Neuronal stem cell (in vitro differentiated cells): ENCODE results near the gene LCP1.

ENCODE experiments used
- DNase-seq: peaks from one replicate; pipeline ENCODE4 v3.0.0-alpha.2; 2013; ENCODE audit warnings: low spot score
- H2AFZ ChIP-seq: one replicate; pipeline ENCODE4 v1.6.1; 2013; ENCODE audit warnings: mild to moderate bottlenecking, low read length, inconsistent platforms
- H2AK5ac ChIP-seq: 2 replicates; pipeline ENCODE4 v1.6.1; 2013; ENCODE audit warnings: low read depth, mild to moderate bottlenecking, inconsistent platforms, low read length, moderate library complexity, mixed read lengths
- H2BK120ac ChIP-seq: 2 replicates; pipeline ENCODE4 v1.6.1; 2013; ENCODE audit warnings: low read depth, mild to moderate bottlenecking, inconsistent platforms, low read length, moderate library complexity, mixed read lengths
- H2BK12ac ChIP-seq: one replicate; pipeline ENCODE4 v1.6.1; 2013; ENCODE audit warnings: low read length, inconsistent platforms
- H2BK15ac ChIP-seq: 2 replicates; pipeline ENCODE4 v1.6.1; 2013; ENCODE audit warnings: mild to moderate bottlenecking, low read length, inconsistent platforms, mixed read lengths
- H2BK5ac ChIP-seq: one replicate; pipeline ENCODE4 v1.6.1; 2013; ENCODE audit warnings: inconsistent platforms, mild to moderate bottlenecking, low read length, moderate library complexity
- H3K14ac ChIP-seq: one replicate; pipeline ENCODE4 v1.6.1; 2013; ENCODE audit warnings: low read length, inconsistent platforms
- H3K18ac ChIP-seq: 2 replicates; pipeline ENCODE4 v1.6.1; 2013; ENCODE audit warnings: low read length, inconsistent platforms
- H3K23ac ChIP-seq: 2 replicates; pipeline ENCODE4 v1.6.1; 2013; ENCODE audit warnings: low read depth, mild to moderate bottlenecking, mixed read lengths, low read length, inconsistent platforms; ENCODE audit not compliant: poor library complexity
- H3K27ac ChIP-seq: replicated peaks from 3 replicates; pipeline ENCODE4 v1.5.1; 2013; ENCODE audit warnings: low read length, inconsistent platforms
- H3K27me3 ChIP-seq, 3 experiments: 2 replicates each; pipeline ENCODE4 v1.6.1; 2013; ENCODE audit warnings: low read length in 3 of 3, mild to moderate bottlenecking in 2 of 3, inconsistent platforms in 1 of 3, low read depth in 1 of 3, mixed read lengths in 1 of 3, moderate library complexity in 1 of 3; ENCODE audit not compliant: control insufficient read depth in 3 of 3, insufficient read depth in 3 of 3
- H3K36me3 ChIP-seq, 2 donors: replicated peaks in 1 of 2; 2 replicates each; pipeline ENCODE4 v1.6.1; 2013; ENCODE audit warnings: low read length in 2 of 2; ENCODE audit not compliant: control insufficient read depth in 2 of 2, insufficient read depth in 2 of 2
- H3K4ac ChIP-seq: 2 replicates; pipeline ENCODE4 v1.6.1; 2013; ENCODE audit warnings: inconsistent platforms, mild to moderate bottlenecking, low read length, moderate library complexity
- H3K4me1 ChIP-seq, 2 donors: 1 replicate in 1 of 2; 2 replicates in 1 of 2; pipeline ENCODE4 v1.6.1; 2013; ENCODE audit warnings: low read length in 2 of 2, low read depth in 1 of 2; ENCODE audit not compliant: control insufficient read depth in 2 of 2, insufficient read depth in 1 of 2
- H3K4me2 ChIP-seq: one replicate; pipeline ENCODE4 v1.6.1; 2013; ENCODE audit warnings: mild to moderate bottlenecking, low read length, inconsistent platforms; ENCODE audit not compliant: insufficient read depth, poor library complexity, severe bottlenecking
- H3K4me3 ChIP-seq, 2 donors: 2 replicates each; pipeline ENCODE4 v1.5.1; 2013; ENCODE audit warnings: low read length in 2 of 2, mild to moderate bottlenecking in 2 of 2, inconsistent platforms in 1 of 2, moderate library complexity in 1 of 2
- H3K79me1 ChIP-seq: one replicate; pipeline ENCODE4 v1.6.1; 2013; ENCODE audit warnings: low read depth, mild to moderate bottlenecking, inconsistent platforms, low read length, moderate library complexity
- H3K9ac ChIP-seq: one replicate; pipeline ENCODE4 v1.6.1; 2013; ENCODE audit warnings: mild to moderate bottlenecking, low read depth, low read length, inconsistent platforms; ENCODE audit not compliant: poor library complexity
- H3K9me3 ChIP-seq, 2 donors: replicated peaks in 1 of 2; 2 replicates each; pipeline versions ENCODE3 to v1.6.1; 2013; ENCODE audit warnings: low read length in 2 of 2, mild to moderate bottlenecking in 2 of 2, inconsistent platforms in 1 of 2, low read depth in 1 of 2, mixed read lengths in 1 of 2, moderate library complexity in 1 of 2; ENCODE audit not compliant: control insufficient read depth in 2 of 2, insufficient read depth in 1 of 2
- H4K8ac ChIP-seq: one replicate; pipeline ENCODE4 v1.6.1; 2013; ENCODE audit warnings: low read depth, mild to moderate bottlenecking, inconsistent platforms, low read length, moderate library complexity
- H4K91ac ChIP-seq: one replicate; pipeline ENCODE4 v1.6.1; 2013; ENCODE audit warnings: low read length, low read depth, mild to moderate bottlenecking, inconsistent platforms; ENCODE audit not compliant: poor library complexity
- WGBS, 2 donors: extraction: QIAGEN DNeasy Blood & Tissue Kit; methylation state at CpG; one replicate each; pipeline ENCODE4 v1.1.7; 2013; ENCODE audit warnings: missing lambda C conversion rate in 2 of 2, mixed read lengths in 1 of 2; ENCODE audit not compliant: insufficient read length in 2 of 2, insufficient replicate concordance in 1 of 2; ENCODE audit errors: extremely low coverage in 2 of 2; 5-methylcytosine and 5-hydroxymethylcytosine counted together

Gene LCP1

GRCh38 chr13:46169758-46170157 is 12.2 kb downstream of the LCP1 start:
- no peaks in the 10 kb centered on the region for H3K79me1 ChIP-seq
- no CpG with 5 or more reads among the region's 2 CpGs for WGBS, 2 donors
- H2AFZ ChIP-seq: no peak overlapping the region
- DNase-seq: no peak
- no peak overlapping the region for H3K4me3 ChIP-seq
- H3K36me3 ChIP-seq: no peaks in the 10 kb centered on the region
- no peak overlapping the region for H3K27ac ChIP-seq
- H2BK120ac ChIP-seq: no peak overlapping the region
- H4K8ac ChIP-seq: no peak overlapping the region
- no peak overlapping the region for H3K23ac ChIP-seq
- H2BK12ac ChIP-seq: no peak overlapping the region
- H3K14ac ChIP-seq: no peak overlapping the region
- no peak overlapping the region for H2AK5ac ChIP-seq
- no peak overlapping the region for H3K18ac ChIP-seq
- no peak overlapping the region for H3K9ac ChIP-seq
- no peaks in the 10 kb centered on the region for H3K9me3 ChIP-seq
- H3K4me1 ChIP-seq: peaks cover 20% of the 10 kb centered on the region in 2 donors
- no peak overlapping the region for H3K4me2 ChIP-seq
- H4K91ac ChIP-seq: no peak overlapping the region
- no peak overlapping the region for H2BK5ac ChIP-seq
- H2BK15ac ChIP-seq: no peak overlapping the region
- no peaks in the 10 kb centered on the region for H3K27me3 ChIP-seq
- H3K4ac ChIP-seq: no peak overlapping the region

- no peak for DNase-seq
- Histone ChIP-seq H2AK5ac (no peak overlapping the region), H4K91ac (no peak overlapping the region), H3K9me3 (no peaks in the 10 kb centered on the region), H3K36me3 (no peaks in the 10 kb centered on the region), H3K4ac (no peak overlapping the region), H4K8ac (no peak overlapping the region), H3K4me2 (no peak overlapping the region), H3K9ac (no peak overlapping the region), H3K27me3 (no peaks in the 10 kb centered on the region), H2BK12ac (no peak overlapping the region), H3K4me3 (no peak overlapping the region), H2BK120ac (no peak overlapping the region), H3K18ac (no peak overlapping the region), H3K23ac (no peak overlapping the region), H3K27ac (no peak overlapping the region), H2BK15ac (no peak overlapping the region), H2AFZ (no peak overlapping the region), H3K79me1 (no peaks in the 10 kb centered on the region), H2BK5ac (no peak overlapping the region), H3K14ac (no peak overlapping the region), H3K4me1 (peaks cover 20% of the 10 kb centered on the region in 2 donors)
- no CpG with 5 or more reads among the region's 1 CpG for WGBS, 2 donors
Observed at GRCh38 chr13:46168783-46169182, 13.2 kb downstream of the LCP1 start.

GRCh38 chr13:46168341-46168740 is 13.6 kb downstream of the LCP1 start:
- DNase-seq: no peak
- H4K8ac ChIP-seq: no peak overlapping the region
- no CpG with 5 or more reads among the region's 8 CpGs for WGBS, 2 donors
- no peak overlapping the region for H2BK120ac ChIP-seq
- peak overlapping the region; percentile 84 for H2BK15ac ChIP-seq
- no peaks in the 10 kb centered on the region for H3K79me1 ChIP-seq
- no peak overlapping the region for H3K4me3 ChIP-seq
- no peak overlapping the region for H2AFZ ChIP-seq
- H3K27me3 ChIP-seq: no peaks in the 10 kb centered on the region
- H3K36me3 ChIP-seq: no peaks in the 10 kb centered on the region
- H2BK5ac ChIP-seq: no peak overlapping the region
- no peak overlapping the region for H3K4ac ChIP-seq
- no peak overlapping the region for H2BK12ac ChIP-seq
- H3K4me1 ChIP-seq: peaks cover 20% of the 10 kb centered on the region in 2 donors
- H3K27ac ChIP-seq: no peak overlapping the region
- no peak overlapping the region for H3K9ac ChIP-seq
- H3K14ac ChIP-seq: no peak overlapping the region
- H3K18ac ChIP-seq: no peak overlapping the region
- no peak overlapping the region for H2AK5ac ChIP-seq
- H3K9me3 ChIP-seq: peaks cover 0 to 3% of the 10 kb centered on the region in 2 donors
- H3K4me2 ChIP-seq: no peak overlapping the region
- no peak overlapping the region for H4K91ac ChIP-seq
- no peak overlapping the region for H3K23ac ChIP-seq

- Histone ChIP-seq H3K4me1 (peaks cover 20% of the 10 kb centered on the region in 2 donors), H2BK5ac (no peak overlapping the region), H3K14ac (no peak overlapping the region), H3K4me2 (no peak overlapping the region), H4K8ac (no peak overlapping the region), H2BK15ac (no peak overlapping the region), H3K9ac (no peak overlapping the region), H3K27me3 (no peaks in the 10 kb centered on the region), H3K18ac (peak overlapping the region; percentile 54), H3K9me3 (peaks cover 0 to 3% of the 10 kb centered on the region in 2 donors), H3K27ac (no peak overlapping the region), H2AFZ (no peak overlapping the region), H3K4me3 (no peak overlapping the region), H3K36me3 (no peaks in the 10 kb centered on the region), H2AK5ac (no peak overlapping the region), H2BK120ac (no peak overlapping the region), H3K23ac (no peak overlapping the region), H2BK12ac (no peak overlapping the region), H4K91ac (no peak overlapping the region), H3K79me1 (no peaks in the 10 kb centered on the region), H3K4ac (no peak overlapping the region)
- WGBS, 2 donors: no CpG with 5 or more reads among the region's 3 CpGs
- DNase-seq: no peak
Observed at GRCh38 chr13:46166947-46167610, 14.9 kb downstream of the LCP1 start.
